Activated B cell treated with CpG ODN at 0.5 μM for 24 hours (primary cell): ENCODE results near the gene MAP3K19. TPM values are rescaled to one million over a fixed set of nuclear protein-coding genes. Genes with fewer than 3 reads are reported as not detected.

ENCODE experiments used
- ATAC-seq: fragments of 200-7000 bp; cut with Tn5 transposase; one replicate; pipeline ENCODE4 v1.10.0; 2021; ENCODE audit warnings: low read depth, mild to moderate bottlenecking, moderate library complexity
- CTCF ChIA-PET: fragments of 350-600 bp; sonication (Branson Sonifier 250); formaldehyde crosslinking; loops from one replicate; lab custom pipeline; 2021; ENCODE audit warnings: antibody characterized with exemption; lab: Charles Lee
- POLR2A ChIA-PET: fragments of 350-600 bp; sonication (Branson Sonifier 250); formaldehyde crosslinking; loops from one replicate; lab custom pipeline; 2021; ENCODE audit warnings: antibody characterized with exemption; lab: Charles Lee
- DNase-seq: peaks from one replicate; pipeline ENCODE4 v3.0.0; 2022
- H3K27ac Mint-ChIP-seq: one replicate; pipeline ENCODE4 v1.8.0; 2020; ENCODE audit warnings: mixed read lengths
- H3K27me3 Mint-ChIP-seq: one replicate; pipeline ENCODE4 v1.8.0; 2021; ENCODE audit warnings: mixed read lengths
- H3K36me3 Mint-ChIP-seq: one replicate; pipeline ENCODE4 v1.8.0; 2021; ENCODE audit warnings: low read depth, mixed read lengths
- H3K4me1 Mint-ChIP-seq: one replicate; pipeline ENCODE4 v1.8.0; 2021; ENCODE audit warnings: mixed read lengths
- H3K4me3 Mint-ChIP-seq: one replicate; pipeline ENCODE4 v1.8.0; 2020; ENCODE audit warnings: mild to moderate bottlenecking, mixed read lengths
- H3K9me3 Mint-ChIP-seq: one replicate; pipeline ENCODE4 v1.8.0; 2020; ENCODE audit warnings: mixed read lengths
- intact Hi-C: fragments of 100-400 bp; cut with micrococcal nuclease; formaldehyde crosslinking; loops from one replicate; pipeline ENCODE4 v1.15.1; 2024
- total RNA-seq: library from RNA; stranded (reverse); gene quantifications from 2 replicates; pipeline ENCODE4 v1.2.3, GENCODE V29; 2022
- TF ChIP-seq, protein P1 (sequence below): fragments of 200-600 bp; IDR thresholded peaks from one replicate; pipeline ENCODE4 v1.8.0; 2022; ENCODE audit warnings: antibody characterized with exemption, mild to moderate bottlenecking

MAP3K19 gene
- total RNA-seq, 1 donor from 2014 or later, result not detected

GRCh38 chr2:135022952-135023880 is 24.0 kb downstream of the MAP3K19 start:
- Mint-ChIP-seq H3K4me1 (no peaks in the 10 kb centered on the region), H3K27me3 (peaks cover 3% of the 10 kb centered on the region), H3K9me3 (no peaks in the 10 kb centered on the region), H3K4me3 (no peak overlapping the region), H3K27ac (no peak overlapping the region), H3K36me3 (no peaks in the 10 kb centered on the region)
- TF ChIP-seq, protein P1, sequence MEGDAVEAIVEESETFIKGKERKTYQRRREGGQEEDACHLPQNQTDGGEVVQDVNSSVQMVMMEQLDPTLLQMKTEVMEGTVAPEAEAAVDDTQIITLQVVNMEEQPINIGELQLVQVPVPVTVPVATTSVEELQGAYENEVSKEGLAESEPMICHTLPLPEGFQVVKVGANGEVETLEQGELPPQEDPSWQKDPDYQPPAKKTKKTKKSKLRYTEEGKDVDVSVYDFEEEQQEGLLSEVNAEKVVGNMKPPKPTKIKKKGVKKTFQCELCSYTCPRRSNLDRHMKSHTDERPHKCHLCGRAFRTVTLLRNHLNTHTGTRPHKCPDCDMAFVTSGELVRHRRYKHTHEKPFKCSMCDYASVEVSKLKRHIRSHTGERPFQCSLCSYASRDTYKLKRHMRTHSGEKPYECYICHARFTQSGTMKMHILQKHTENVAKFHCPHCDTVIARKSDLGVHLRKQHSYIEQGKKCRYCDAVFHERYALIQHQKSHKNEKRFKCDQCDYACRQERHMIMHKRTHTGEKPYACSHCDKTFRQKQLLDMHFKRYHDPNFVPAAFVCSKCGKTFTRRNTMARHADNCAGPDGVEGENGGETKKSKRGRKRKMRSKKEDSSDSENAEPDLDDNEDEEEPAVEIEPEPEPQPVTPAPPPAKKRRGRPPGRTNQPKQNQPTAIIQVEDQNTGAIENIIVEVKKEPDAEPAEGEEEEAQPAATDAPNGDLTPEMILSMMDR, result no peak
- intact Hi-C loops, result no loop called here
- no peak for DNase-seq
- POLR2A ChIA-PET, result no interaction called here
- no peak for ATAC-seq
- CTCF ChIA-PET, result no interaction called here

GRCh38 chr2:135021618-135022017 is 25.6 kb downstream of the MAP3K19 start:
- intact Hi-C loops, result no loop called here

GRCh38 chr2:135011633-135012032 is 35.6 kb downstream of the MAP3K19 start:
- H3K9me3 Mint-ChIP-seq, result no peaks in the 10 kb centered on the region
- CTCF ChIA-PET, result no interaction called here
- TF ChIP-seq, protein P1, result no peak
- ATAC-seq (no peak), DNase-seq (no peak)
- H3K4me3 Mint-ChIP-seq, result no peak overlapping the region
- no peaks in the 10 kb centered on the region for H3K4me1 Mint-ChIP-seq
- H3K27ac Mint-ChIP-seq, result no peak overlapping the region
- H3K27me3 Mint-ChIP-seq, result peaks cover 11% of the 10 kb centered on the region
- POLR2A ChIA-PET, result no interaction called here
- no peaks in the 10 kb centered on the region for H3K36me3 Mint-ChIP-seq
- intact Hi-C loops, result no loop called here

More at GRCh38 chr2:135021618-135022017, 25.6 kb downstream of the MAP3K19 start:
- Mint-ChIP-seq H3K27me3 (peaks cover 3% of the 10 kb centered on the region), H3K9me3 (no peaks in the 10 kb centered on the region), H3K4me3 (no peak overlapping the region), H3K4me1 (no peaks in the 10 kb centered on the region), H3K36me3 (no peaks in the 10 kb centered on the region), H3K27ac (no peak overlapping the region)
- DNase-seq (no peak), ATAC-seq (no peak)
- TF ChIP-seq, protein P1, result no peak
- CTCF ChIA-PET, result interaction anchor here (1.4 kb wide), 1 partner anchor 17 kb away, joined by 4 read pairs; no protein-coding TSS in a partner anchor
- POLR2A ChIA-PET, result no interaction called here

DNA sequence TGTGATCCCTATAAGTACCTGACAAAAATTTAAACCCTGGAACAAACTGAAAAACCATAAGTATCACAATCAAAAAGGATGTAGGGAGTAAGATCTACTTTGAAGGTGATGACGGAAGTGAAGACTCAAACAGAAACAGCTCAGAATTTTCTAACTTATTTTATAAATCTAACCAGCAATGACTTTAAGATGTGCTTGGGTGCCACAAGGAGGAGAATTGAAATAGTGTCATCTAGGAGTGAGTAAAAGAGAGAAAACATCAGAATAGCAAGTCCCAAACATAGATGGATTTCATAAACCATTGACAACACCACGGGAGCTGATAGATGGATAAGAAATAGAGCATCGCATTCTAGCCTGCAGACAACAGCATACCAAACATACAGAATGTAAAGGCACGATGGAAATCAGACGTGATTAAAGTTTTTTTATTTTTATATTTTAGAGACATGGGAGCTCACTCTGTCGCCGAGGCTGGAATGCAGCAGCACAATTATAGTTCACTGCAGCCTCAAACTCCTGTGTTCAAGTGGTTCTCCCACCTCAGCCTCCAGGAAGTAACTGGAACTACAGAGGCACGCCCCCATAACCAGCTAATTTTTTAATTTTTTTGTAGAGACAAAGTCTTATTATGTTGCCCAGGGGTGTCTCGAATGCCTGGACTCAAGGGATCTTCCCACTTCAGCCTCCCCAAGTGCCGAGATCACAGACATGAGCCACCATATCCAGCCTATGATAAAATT is 36.9 kb downstream of the MAP3K19 start:
- ChIA-PET POLR2A (no interaction called here), CTCF (interaction anchor here (0.6 kb wide), 1 partner anchor 700 kb away, joined by 3 read pairs; no protein-coding TSS in a partner anchor)
- Mint-ChIP-seq H3K27ac (no peak overlapping the region), H3K27me3 (peaks cover 17% of the 10 kb centered on the region), H3K4me3 (no peak overlapping the region), H3K4me1 (no peaks in the 10 kb centered on the region), H3K36me3 (no peaks in the 10 kb centered on the region), H3K9me3 (no peaks in the 10 kb centered on the region)
- intact Hi-C loops, result no loop called here
- no peak for ATAC-seq
- TF ChIP-seq, protein P1, result no peak
- no peak for DNase-seq

GRCh38 chr2:135009339-135009738 is 37.9 kb downstream of the MAP3K19 start:
- Mint-ChIP-seq H3K27me3 (peaks cover 23% of the 10 kb centered on the region), H3K4me1 (peaks cover under 1% of the 10 kb centered on the region), H3K27ac (no peak overlapping the region), H3K4me3 (no peak overlapping the region), H3K9me3 (no peaks in the 10 kb centered on the region), H3K36me3 (no peaks in the 10 kb centered on the region)
- POLR2A ChIA-PET, result no interaction called here
- TF ChIP-seq, protein P1, result no peak
- ATAC-seq (no peak), DNase-seq (no peak)
- CTCF ChIA-PET, result no interaction called here
- intact Hi-C loops, result no loop called here
